HG03135 (cell line): ENCODE data around the gene MALSU1.

Source experiments
- ATAC-seq: cut with Tn5 transposase; IDR thresholded peaks from one replicate; pipeline ENCODE4 v1.9.1; 2021; ENCODE audit warnings: mild to moderate bottlenecking, moderate library complexity; ENCODE audit not compliant: unreplicated experiment

The MALSU1 gene

GRCh38 chr7:23358152-23358674, 59.1 kb downstream of the MALSU1 start:
- ATAC-seq = no peak
